Suprapubic skin (tissue), 4 donors: ENCODE data around the gene H6PD. TPM values are rescaled to one million over a fixed set of nuclear protein-coding genes. Genes with fewer than 3 reads are reported as not detected.

Experiments
- DNase-seq, 2 donors: peaks; one replicate each; pipeline ENCODE4 v3.0.0-alpha.2; 2019; ENCODE audit warnings: low spot score in 2 of 2
- H3K27ac ChIP-seq: fragments of 200-600 bp; sonication (generic); one replicate; pipeline ENCODE4 v1.5.1; 2019
- H3K27me3 ChIP-seq: fragments of 200-600 bp; sonication (generic); one replicate; pipeline ENCODE4 v1.5.1; 2019
- H3K36me3 ChIP-seq: fragments of 200-600 bp; sonication (generic); one replicate; pipeline ENCODE4 v1.5.1; 2019
- H3K4me1 ChIP-seq: fragments of 200-600 bp; sonication (generic); one replicate; pipeline ENCODE4 v1.5.1; 2019
- H3K4me3 ChIP-seq: fragments of 200-600 bp; sonication (generic); one replicate; pipeline ENCODE4 v1.5.1; 2019; ENCODE audit warnings: mild to moderate bottlenecking
- H3K9me3 ChIP-seq: fragments of 200-600 bp; sonication (generic); one replicate; pipeline ENCODE4 v1.5.1; 2019
- EP300 ChIP-seq: sonication (generic); formaldehyde crosslinking; IDR thresholded peaks from one replicate; pipeline ENCODE4 v1.6.1; 2017; ENCODE audit warnings: antibody characterized with exemption
- POLR2A ChIP-seq, 2 donors: fragments of 450-650 bp; IDR thresholded peaks; one replicate each; pipeline ENCODE4 v1.6.1; 2017; ENCODE audit warnings: antibody characterized with exemption in 2 of 2, mild to moderate bottlenecking in 2 of 2, moderate library complexity in 2 of 2
- POLR2AphosphoS5 ChIP-seq, 3 donors: sonication (generic); formaldehyde crosslinking; IDR thresholded peaks; one replicate each; pipeline ENCODE4 v1.6.1; 2017; ENCODE audit warnings: antibody characterized with exemption in 3 of 3
- WGBS: methylation state at CpG from one replicate; pipeline ENCODE4 v1.1.5; 2018; 5-methylcytosine and 5-hydroxymethylcytosine counted together
- total RNA-seq, 4 donors: library from RNA; depleted of rRNA; stranded (reverse); fragments of >200 nt; gene quantifications; one replicate each; pipeline ENCODE4 v1.1.0, GENCODE V29; 2016
- TF ChIP-seq, protein P1 (sequence below), 2 donors: fragments of 200-600 bp in 1 of 2; fragments of 450-650 bp in 1 of 2; sonication (generic) in 1 of 2; IDR thresholded peaks; one replicate each; pipeline ENCODE4 v1.5.1; 2016 to 2019; ENCODE audit warnings: antibody characterized with exemption in 2 of 2, mild to moderate bottlenecking in 1 of 2, moderate library complexity in 1 of 2

H6PD gene
- total RNA-seq, 4 donors from 2014 or later, result 83.6 to 130 (median 106) TPM

GRCh38 chr1:9191231-9191630 lies 43.3 kb upstream of the H6PD start:
- Histone ChIP-seq H3K27ac (no peak overlapping the region), H3K27me3 (no peaks in the 10 kb centered on the region), H3K36me3 (no peaks in the 10 kb centered on the region), H3K4me1 (peaks cover 4% of the 10 kb centered on the region), H3K9me3 (no peaks in the 10 kb centered on the region), H3K4me3 (no peak overlapping the region)
- DNase-seq, result no peak
- TF ChIP-seq POLR2A (IDR thresholded peaks at IDR 0.05), result no peak
- TF ChIP-seq EP300, result no peak
- whole genome bisulfite sequencing, result 90% methylated on average over 10 of the region's 10 CpGs

GRCh38 chr1:9192578-9193232 lies 41.9 kb upstream of the H6PD start:
- 82% methylated on average over 9 of the region's 9 CpGs for WGBS
- TF ChIP-seq, protein P1, sequence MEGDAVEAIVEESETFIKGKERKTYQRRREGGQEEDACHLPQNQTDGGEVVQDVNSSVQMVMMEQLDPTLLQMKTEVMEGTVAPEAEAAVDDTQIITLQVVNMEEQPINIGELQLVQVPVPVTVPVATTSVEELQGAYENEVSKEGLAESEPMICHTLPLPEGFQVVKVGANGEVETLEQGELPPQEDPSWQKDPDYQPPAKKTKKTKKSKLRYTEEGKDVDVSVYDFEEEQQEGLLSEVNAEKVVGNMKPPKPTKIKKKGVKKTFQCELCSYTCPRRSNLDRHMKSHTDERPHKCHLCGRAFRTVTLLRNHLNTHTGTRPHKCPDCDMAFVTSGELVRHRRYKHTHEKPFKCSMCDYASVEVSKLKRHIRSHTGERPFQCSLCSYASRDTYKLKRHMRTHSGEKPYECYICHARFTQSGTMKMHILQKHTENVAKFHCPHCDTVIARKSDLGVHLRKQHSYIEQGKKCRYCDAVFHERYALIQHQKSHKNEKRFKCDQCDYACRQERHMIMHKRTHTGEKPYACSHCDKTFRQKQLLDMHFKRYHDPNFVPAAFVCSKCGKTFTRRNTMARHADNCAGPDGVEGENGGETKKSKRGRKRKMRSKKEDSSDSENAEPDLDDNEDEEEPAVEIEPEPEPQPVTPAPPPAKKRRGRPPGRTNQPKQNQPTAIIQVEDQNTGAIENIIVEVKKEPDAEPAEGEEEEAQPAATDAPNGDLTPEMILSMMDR (IDR thresholded peaks at IDR 0.05), result no peak
- TF ChIP-seq POLR2AphosphoS5 (IDR thresholded peaks at IDR 0.05), result no peak
- TF ChIP-seq POLR2A (IDR thresholded peaks at IDR 0.05), result no peak
- no peak for TF ChIP-seq EP300
- H3K27me3 ChIP-seq, result peaks cover 8% of the 10 kb centered on the region
- no peaks in the 10 kb centered on the region for H3K9me3 ChIP-seq
- no peak for DNase-seq
- no peak overlapping the region for H3K27ac ChIP-seq
- H3K4me3 ChIP-seq, result no peak overlapping the region
- H3K36me3 ChIP-seq, result no peaks in the 10 kb centered on the region
- H3K4me1 ChIP-seq, result peaks cover 12% of the 10 kb centered on the region

DNA sequence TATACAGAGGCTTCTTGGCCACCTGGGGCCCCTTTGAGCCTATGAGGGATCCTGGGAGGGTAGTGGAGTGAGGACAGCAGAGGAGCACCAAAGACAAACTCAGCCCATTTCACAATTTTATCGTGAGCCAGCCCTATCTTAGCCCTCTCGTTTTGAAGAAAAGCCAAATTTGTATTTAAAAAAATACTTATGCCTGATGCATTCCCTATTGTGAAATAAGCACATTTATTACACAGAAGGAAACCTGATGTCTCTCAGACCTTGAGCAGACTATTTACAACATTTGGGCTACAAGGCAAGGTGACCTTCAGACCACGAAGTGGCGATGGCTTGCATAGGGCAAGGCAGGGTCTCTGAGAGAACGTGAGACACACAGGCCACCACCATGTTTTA lies 41.3 kb upstream of the H6PD start:
- no peaks in the 10 kb centered on the region for H3K36me3 ChIP-seq
- DNase-seq, result no peak
- peaks cover 13% of the 10 kb centered on the region for H3K27me3 ChIP-seq
- WGBS, result 72% methylated on average over 5 of the region's 5 CpGs
- H3K4me1 ChIP-seq, result peaks cover 18% of the 10 kb centered on the region
- H3K9me3 ChIP-seq, result no peaks in the 10 kb centered on the region
- H3K4me3 ChIP-seq, result no peak overlapping the region
- TF ChIP-seq POLR2AphosphoS5 (IDR thresholded peaks at IDR 0.05) (no peak), EP300 (no peak), POLR2A (IDR thresholded peaks at IDR 0.05) (no peak)
- TF ChIP-seq, protein P1 (IDR thresholded peaks at IDR 0.05), result no peak
- H3K27ac ChIP-seq, result no peak overlapping the region

DNA sequence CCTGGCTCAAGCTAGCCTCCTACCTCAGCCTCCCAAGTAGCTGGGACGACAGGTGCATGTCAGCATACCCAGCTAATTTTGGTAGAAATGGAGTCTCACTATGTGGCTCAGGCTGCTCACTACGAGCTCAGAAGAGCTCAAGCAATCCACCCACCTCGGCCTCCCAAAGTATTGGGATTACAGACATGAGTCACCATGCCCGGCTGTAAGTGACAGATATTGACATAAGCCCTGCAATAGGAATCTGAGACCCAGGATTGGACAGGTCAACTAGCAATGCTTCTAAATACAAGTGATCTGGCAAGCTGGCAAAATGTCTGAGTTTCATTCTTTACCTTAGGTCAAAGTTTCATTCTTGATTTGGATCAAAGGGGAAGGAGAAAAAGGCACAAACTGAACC lies 40.5 kb upstream of the H6PD start:
- Histone ChIP-seq H3K9me3 (no peaks in the 10 kb centered on the region), H3K36me3 (no peaks in the 10 kb centered on the region), H3K4me3 (no peak overlapping the region), H3K4me1 (peaks cover 26% of the 10 kb centered on the region), H3K27me3 (peaks cover 20% of the 10 kb centered on the region), H3K27ac (no peak overlapping the region)
- WGBS, result 79% methylated on average over 3 of the region's 4 CpGs
- DNase-seq, result no peak
- TF ChIP-seq POLR2AphosphoS5 (IDR thresholded peaks at IDR 0.05) (no peak), POLR2A (IDR thresholded peaks at IDR 0.05) (no peak), EP300 (no peak)
- TF ChIP-seq, protein P1 (IDR thresholded peaks at IDR 0.05), result no peak

- Histone ChIP-seq H3K4me1 (peaks cover 30% of the 10 kb centered on the region), H3K27me3 (peaks cover 35% of the 10 kb centered on the region), H3K27ac (no peak overlapping the region), H3K9me3 (no peaks in the 10 kb centered on the region), H3K36me3 (no peaks in the 10 kb centered on the region), H3K4me3 (no peak overlapping the region)
- 87% methylated on average over 8 of the region's 8 CpGs for WGBS
- TF ChIP-seq POLR2AphosphoS5 (IDR thresholded peaks at IDR 0.05) (no peak), EP300 (no peak), POLR2A (IDR thresholded peaks at IDR 0.05) (no peak)
- TF ChIP-seq, protein P1 (IDR thresholded peaks at IDR 0.05), result no peak
- DNase-seq, result no peak
These were observed 38.9 kb upstream of the H6PD start for GRCh38 chr1:9195651-9196050.
